DND-41 (cell line): ENCODE results near the gene RNF182.

ENCODE experiments used
- ATAC-seq: fragments of 200-7000 bp; cut with Tn5 transposase; 3 replicates; pipeline ENCODE4 v1.9.1; 2021; ENCODE audit warnings: low read depth; ENCODE audit not compliant: insufficient read depth
- DNase-seq: peaks from one replicate; pipeline ENCODE4 v3.0.0-alpha.2; 2020
- H2AFZ ChIP-seq: 2 replicates; pipeline ENCODE4 v1.6.0; 2012; ENCODE audit warnings: low read depth, low read length
- H3K27ac ChIP-seq: 2 replicates; pipeline ENCODE4 v1.5.1; 2012; ENCODE audit warnings: low read length, inconsistent platforms
- H3K27me3 ChIP-seq: fragments of 200-600 bp; sonication (generic); 2 replicates; pipeline ENCODE4 v1.6.0; 2012; ENCODE audit warnings: low read length, mild to moderate bottlenecking, inconsistent platforms; ENCODE audit not compliant: insufficient read depth, poor library complexity
- H3K36me3 ChIP-seq: 2 replicates; pipeline ENCODE4 v1.5.1; 2012; ENCODE audit warnings: low read length, inconsistent platforms; ENCODE audit not compliant: insufficient read depth
- H3K4me1 ChIP-seq: 2 replicates; pipeline ENCODE4 v1.5.1; 2012; ENCODE audit warnings: mild to moderate bottlenecking, low read length; ENCODE audit not compliant: insufficient read depth
- H3K4me2 ChIP-seq: 2 replicates; pipeline ENCODE4 v1.6.0; 2012; ENCODE audit warnings: mild to moderate bottlenecking, moderate library complexity, low read length, inconsistent platforms; ENCODE audit not compliant: insufficient read depth
- H3K4me3 ChIP-seq, 2 experiments: fragments of 200-600 bp in 1 of 2; shearing (Covaris generic) in 1 of 2; 2 replicates each; pipeline ENCODE4 v1.5.1; 2012 to 2016; ENCODE audit warnings: inconsistent platforms in 2 of 2, low read length in 2 of 2, mild to moderate bottlenecking in 2 of 2, low read depth in 1 of 2, moderate library complexity in 1 of 2
- H3K79me2 ChIP-seq: 2 replicates; pipeline ENCODE4 v1.6.0; 2012; ENCODE audit warnings: low read length, inconsistent platforms; ENCODE audit not compliant: insufficient read depth
- H3K9ac ChIP-seq: 2 replicates; pipeline ENCODE4 v1.6.0; 2012; ENCODE audit warnings: low read depth, mild to moderate bottlenecking, inconsistent platforms, low read length, moderate library complexity
- H3K9me3 ChIP-seq: 2 replicates; pipeline ENCODE4 v1.5.1; 2012; ENCODE audit warnings: low read length, moderate library complexity, mild to moderate bottlenecking, inconsistent platforms; ENCODE audit not compliant: insufficient read depth, severe bottlenecking
- H4K20me1 ChIP-seq: 2 replicates; pipeline ENCODE4 v1.6.0; 2012; ENCODE audit warnings: low read length; ENCODE audit not compliant: insufficient read depth
- CTCF ChIP-seq: IDR thresholded peaks from 2 replicates; pipeline ENCODE4 v1.5.1; 2012; ENCODE audit warnings: borderline replicate concordance, low read length, moderate library complexity, mild to moderate bottlenecking; ENCODE audit not compliant: poor library complexity, severe bottlenecking; ENCODE audit errors: extremely low read depth
- EZH2 ChIP-seq: IDR thresholded peaks from 3 replicates; pipeline ENCODE4 v1.6.1; 2012; ENCODE audit warnings: borderline replicate concordance, low read depth, mild to moderate bottlenecking, moderate library complexity, low read length, inconsistent platforms; ENCODE audit not compliant: severe bottlenecking

Gene RNF182

DNA sequence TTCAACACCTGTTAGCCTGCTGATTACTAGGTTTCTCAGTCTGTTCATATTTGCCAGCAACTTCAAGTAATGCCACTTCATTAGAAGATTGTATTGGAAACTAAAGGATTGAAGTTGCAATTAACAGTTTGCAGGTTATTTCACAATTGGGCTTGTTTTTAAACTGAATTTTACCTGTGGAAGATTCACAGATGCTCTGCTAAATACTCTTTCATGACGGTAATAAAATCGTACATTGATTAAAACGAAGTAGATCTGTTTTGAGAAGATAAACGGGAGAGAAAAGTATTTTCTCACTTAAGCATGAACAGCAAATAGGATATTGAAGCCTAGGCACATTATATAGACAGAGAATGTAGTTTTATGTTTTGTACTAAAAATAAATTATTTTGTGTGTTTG lies 1.6 kb downstream of the RNF182 start:
- H2AFZ ChIP-seq, result no peak overlapping the region
- no peak for TF ChIP-seq EZH2
- TF ChIP-seq CTCF, result no peak
- no peaks in the 10 kb centered on the region; the same call in 1 of the 2 replicates for H4K20me1 ChIP-seq
- no peaks in the 10 kb centered on the region for H3K79me2 ChIP-seq
- H3K9ac ChIP-seq, result no peak overlapping the region
- no peak for DNase-seq
- no peaks in the 10 kb centered on the region for H3K36me3 ChIP-seq
- no peaks in the 10 kb centered on the region for H3K9me3 ChIP-seq
- no peak overlapping the region for H3K27ac ChIP-seq
- no peak for ATAC-seq
- H3K27me3 ChIP-seq, result peaks cover 59% of the 10 kb centered on the region
- H3K4me2 ChIP-seq, result no peak overlapping the region
- no peak overlapping the region for H3K4me3 ChIP-seq
- peaks cover 4% of the 10 kb centered on the region; the same call in 1 of the 2 replicates for H3K4me1 ChIP-seq

DNA sequence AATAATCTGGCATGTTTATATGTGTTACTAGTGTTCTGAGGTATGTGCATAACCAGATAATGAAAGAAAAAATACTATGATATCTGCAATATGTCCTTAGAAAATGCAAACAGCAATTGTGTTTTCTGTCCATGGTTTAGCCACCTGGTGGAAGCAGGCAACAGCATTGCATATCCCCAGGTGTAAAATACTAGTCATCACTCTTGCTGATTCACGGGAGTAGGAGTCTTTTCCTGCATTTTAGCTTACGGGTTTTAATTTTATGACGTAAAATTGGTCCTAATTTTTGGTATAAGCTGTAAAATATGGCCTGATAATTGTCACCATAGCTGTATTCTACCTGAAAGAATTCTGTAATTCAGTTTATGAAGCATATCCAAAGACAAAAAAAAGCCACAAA lies 2.5 kb downstream of the RNF182 start:
- no peak overlapping the region for H3K27ac ChIP-seq
- no peaks in the 10 kb centered on the region for H3K36me3 ChIP-seq
- no peak for DNase-seq
- H4K20me1 ChIP-seq, result no peaks in the 10 kb centered on the region; the same call in 1 of the 2 replicates
- peaks cover 4% of the 10 kb centered on the region; the same call in 1 of the 2 replicates for H3K4me1 ChIP-seq
- peak; percentile 21 for TF ChIP-seq CTCF
- no peak for TF ChIP-seq EZH2
- H3K79me2 ChIP-seq, result no peaks in the 10 kb centered on the region
- H3K9ac ChIP-seq, result no peak overlapping the region
- ATAC-seq, result no peak
- H3K4me2 ChIP-seq, result no peak overlapping the region
- H3K4me3 ChIP-seq, result no peak overlapping the region
- H3K27me3 ChIP-seq, result peaks cover 59% of the 10 kb centered on the region
- no peak overlapping the region for H2AFZ ChIP-seq
- H3K9me3 ChIP-seq, result no peaks in the 10 kb centered on the region

- ATAC-seq, result no peak
- no peak overlapping the region for H3K9ac ChIP-seq
- no peak overlapping the region for H2AFZ ChIP-seq
- H3K4me3 ChIP-seq, result no peak overlapping the region
- DNase-seq, result no peak
- H3K79me2 ChIP-seq, result no peaks in the 10 kb centered on the region
- no peaks in the 10 kb centered on the region for H3K9me3 ChIP-seq
- H3K4me1 ChIP-seq, result peaks cover 4% of the 10 kb centered on the region; the same call in 1 of the 2 replicates
- H4K20me1 ChIP-seq, result no peaks in the 10 kb centered on the region; the same call in 1 of the 2 replicates
- peaks cover 40% of the 10 kb centered on the region for H3K27me3 ChIP-seq
- H3K27ac ChIP-seq, result no peak overlapping the region
- no peaks in the 10 kb centered on the region for H3K36me3 ChIP-seq
- no peak for TF ChIP-seq CTCF
- TF ChIP-seq EZH2, result no peak
- no peak overlapping the region for H3K4me2 ChIP-seq
These were observed 4.4 kb downstream of the RNF182 start for GRCh38 chr6:13929196-13929595.
